Heart left ventricle (tissue), 16 donors: Measurements from ENCODE around the gene ASTL. TPM values are rescaled to one million over a fixed set of nuclear protein-coding genes. Genes with fewer than 3 reads are reported as not detected.

Source experiments
- ATAC-seq, 4 donors: fragments of 200-7000 bp; cut with Tn5 transposase; one replicate each; pipeline ENCODE4 v1.9.1; 2020 to 2022; ENCODE audit warnings: moderate library complexity in 4 of 4, mild to moderate bottlenecking in 3 of 4, moderate number of reproducible peaks in 1 of 4
- DNase-seq, 5 donors: peaks; one replicate each; pipeline ENCODE4 v3.0.0-alpha.2; 2020
- H3K27ac ChIP-seq, 12 donors: fragments of 200-600 bp; sonication (generic) in 4 of 12; one replicate each; pipeline versions ENCODE4 v1.5.0 to v1.8.0; 2016 to 2022; ENCODE audit warnings: mild to moderate bottlenecking in 2 of 12
- H3K27me3 ChIP-seq, 9 donors: fragments of 200-600 bp; sonication (generic) in 2 of 9; one replicate each; pipeline versions ENCODE4 v1.5.1 to v1.8.0; 2016 to 2022; ENCODE audit warnings: mild to moderate bottlenecking in 3 of 9
- H3K36me3 ChIP-seq, 9 donors: fragments of 200-600 bp; sonication (generic) in 2 of 9; one replicate each; pipeline versions ENCODE4 v1.5.0 to v1.8.0; 2018 to 2022; ENCODE audit warnings: mild to moderate bottlenecking in 2 of 9
- H3K4me1 ChIP-seq, 12 donors: fragments of 200-600 bp; sonication (generic) in 4 of 12; one replicate each; pipeline versions ENCODE4 v1.5.0 to v1.8.0; 2016 to 2022; ENCODE audit warnings: mild to moderate bottlenecking in 3 of 12
- H3K4me3 ChIP-seq, 12 donors: fragments of 200-600 bp; sonication (generic) in 4 of 12; one replicate each; pipeline versions ENCODE4 v1.5.0 to v1.8.0; 2017 to 2022; ENCODE audit warnings: mild to moderate bottlenecking in 9 of 12, moderate library complexity in 4 of 12
- H3K9me3 ChIP-seq, 12 donors: fragments of 200-600 bp; sonication (generic) in 4 of 12; one replicate each; pipeline versions ENCODE4 v1.5.0 to v1.8.0; 2016 to 2022; ENCODE audit warnings: mild to moderate bottlenecking in 1 of 12
- CTCF ChIP-seq, 12 donors: fragments of 200-600 bp; sonication (generic) in 4 of 12; IDR thresholded peaks; one replicate each; pipeline versions ENCODE4 v1.5.0 to v1.8.0; 2018 to 2022; ENCODE audit warnings: antibody characterized with exemption in 12 of 12, mild to moderate bottlenecking in 5 of 12
- POLR2A ChIP-seq, 2 donors: fragments of 450-650 bp; IDR thresholded peaks; one replicate each; pipeline ENCODE4 v1.6.1; 2017; ENCODE audit warnings: antibody characterized with exemption in 2 of 2, mild to moderate bottlenecking in 2 of 2, moderate library complexity in 2 of 2
- WGBS, 4 donors: extraction: QIAGEN DNeasy Blood & Tissue Kit in 2 of 4; methylation state at CpG; one replicate each; pipeline versions ENCODE4 v1.1.5 to v1.1.7; 2013 to 2018; 5-methylcytosine and 5-hydroxymethylcytosine counted together
- intact Hi-C, 10 donors: fragments of 100-400 bp; cut with DNase I; formaldehyde crosslinking; loops; one replicate each; pipeline versions ENCODE4 v1.11.1 to v1.14.2; 2022
- polyA plus RNA-seq, 2 donors: library from polyadenylated mRNA; stranded (reverse); fragments of 200-250 nt; gene quantifications; one replicate each; pipeline ENCODE4 v1.2.3, GENCODE V29; 2013
- total RNA-seq, 9 donors: library from RNA; depleted of rRNA in 2 of 9; stranded (reverse); fragments of >200 nt in 2 of 9; fragmentation: NEBNext Ultra II Directional in 3 of 9; extraction: Animal tissue kit (Norgen Biotek cat#: 25700) in 3 of 9; gene quantifications; one replicate each; pipeline versions ENCODE4 v1.1.0 to v1.2.4, GENCODE V29; 2016 to 2023
- donor health status: ischemic (EF 13 %, LVEDD 7.1; RV severe dilation, severe dysfunction).
- donor health status: healthy with polysubstance abuse.
- donor health status: DM: no; HTN: yes; CAD: no.
- donor health status: DM: no; HTN: no; CAD: no.
- donor health status: ischemic (EF 25% LVEDD 6.9; RV normal size, moderate dysfunction).
- donor health status: ischemic (EF 25% LVEDD 5.7; RV mildly dilated, moderate dysfunction).
- donor health status: healthy.
- donor health status: DM: yes; HTN: yes; CAD: no.
- donor health status: ischemic (EF 35%, LVEDD 5.7; RV mildly dilated, moderate dysfunction).
- donor health status: nonischemic (EF 11% LVEDD 7.7; RV severe dilation, severe dysfunction).
- donor health status: DM: yes; HTN: yes; CAD: no.
- donor health status: PGD.
- donor health status: ischemic (EF 29% LVEDD 5.4; RV normal size, mild dysfunction).
- donor health status: nonischemic (EF 23%, LVEDD 6.1; RV moderate dilation, normal function).

ASTL gene
- total and polyA plus RNA-seq, 11 donors, result 0.14 TPM; not detected in 10

DNA sequence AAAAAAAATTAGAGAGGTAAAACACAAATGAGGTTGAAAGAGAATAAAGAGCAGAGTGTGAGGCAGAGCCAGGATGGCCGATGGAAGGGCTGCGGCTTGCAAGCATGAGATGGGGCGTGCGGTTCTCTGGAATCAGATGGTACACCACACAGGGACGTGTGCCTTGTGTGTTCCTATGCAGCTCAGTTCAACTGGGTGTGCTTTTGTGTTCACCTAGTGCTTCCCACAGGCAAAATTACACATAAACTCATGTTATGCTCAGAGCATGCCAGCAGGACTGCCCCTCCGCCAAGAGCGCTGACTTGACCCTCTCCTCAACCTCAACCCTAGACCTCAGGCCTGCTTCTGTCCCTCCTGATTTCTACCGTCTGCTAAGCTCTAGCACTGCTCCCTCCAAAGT is 45.9 kb upstream of the ASTL start:
- ATAC-seq (peak in 1 of 4 donors; percentile 4), DNase-seq (no peak)
- peaks cover 0 to 29% (median 13%) of the 10 kb centered on the region in 12 donors for H3K4me1 ChIP-seq
- H3K4me3 ChIP-seq, result no peak overlapping the region
- peaks cover 0 to 57% (median 54%) of the 10 kb centered on the region in 9 donors for H3K36me3 ChIP-seq
- TF ChIP-seq POLR2A (IDR thresholded peaks at IDR 0.05), result no peak
- no peak for TF ChIP-seq CTCF (IDR thresholded peaks at IDR 0.05)
- no peaks in the 10 kb centered on the region for H3K27me3 ChIP-seq
- no peaks in the 10 kb centered on the region for H3K9me3 ChIP-seq
- 85 to 89% (median 86%) methylated on average over 8 of the region's 8 CpGs for WGBS, 4 donors
- intact Hi-C loops, result no loop called here
- peak overlapping the region in 1 of 12 donors; percentile 37 for H3K27ac ChIP-seq

DNA sequence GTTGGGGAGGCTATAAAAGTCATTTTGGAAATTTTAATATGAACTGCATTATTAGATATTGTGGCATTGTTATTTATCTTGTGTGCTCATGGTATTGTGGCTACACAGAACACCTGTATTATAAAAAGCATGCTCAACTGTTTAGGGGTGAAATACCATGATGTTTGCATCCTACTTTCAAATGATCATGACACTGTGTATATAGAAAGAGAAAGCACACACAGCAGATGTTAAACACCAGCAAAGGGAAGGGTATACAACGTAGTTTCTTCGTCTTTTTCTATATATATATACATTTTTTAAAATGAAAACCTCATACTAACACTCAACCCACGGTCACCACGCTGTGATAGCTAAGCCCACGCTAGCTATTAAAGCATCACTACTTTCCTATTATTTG is 43.2 kb upstream of the ASTL start:
- TF ChIP-seq CTCF (IDR thresholded peaks at IDR 0.05) (no peak), POLR2A (IDR thresholded peaks at IDR 0.05) (no peak)

DNA sequence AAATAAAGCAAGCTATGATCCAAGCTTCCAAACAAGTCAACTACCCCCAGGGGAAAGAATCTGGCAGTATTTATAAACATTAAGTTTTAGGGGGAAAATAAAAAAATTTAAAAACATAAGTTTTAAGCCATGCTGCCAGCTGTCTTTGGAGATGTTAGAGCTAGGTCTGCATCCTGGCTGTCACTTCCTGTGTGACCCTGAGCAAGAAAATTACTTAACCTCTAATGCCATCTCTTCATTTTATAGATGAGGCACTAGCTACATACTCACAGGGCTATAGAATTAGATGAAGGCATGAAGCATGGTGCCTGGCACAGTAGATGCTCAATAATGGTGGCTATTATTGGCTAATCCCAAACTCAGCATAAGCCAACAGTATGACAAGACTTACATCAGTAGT is 42.2 kb upstream of the ASTL start:
- H3K27me3 ChIP-seq, result no peaks in the 10 kb centered on the region
- no peak for DNase-seq
- ATAC-seq, result no peak
- H3K4me3 ChIP-seq, result no peak overlapping the region
- H3K9me3 ChIP-seq, result no peaks in the 10 kb centered on the region
- H3K27ac ChIP-seq, result no peak overlapping the region
- TF ChIP-seq CTCF (IDR thresholded peaks at IDR 0.05), result no peak
- TF ChIP-seq POLR2A (IDR thresholded peaks at IDR 0.05), result no peak
- intact Hi-C loops, result no loop called here
- peaks cover 0 to 23% (median 20%) of the 10 kb centered on the region in 9 donors for H3K36me3 ChIP-seq
- peaks cover 0 to 12% (median 4%) of the 10 kb centered on the region in 12 donors for H3K4me1 ChIP-seq

More for the DNA sequence above, 43.2 kb upstream of the ASTL start:
- Histone ChIP-seq H3K4me1 (peaks cover 0 to 20% (median 6%) of the 10 kb centered on the region in 12 donors), H3K36me3 (peaks cover 0 to 33% (median 30%) of the 10 kb centered on the region in 9 donors), H3K27ac (no peak overlapping the region), H3K4me3 (no peak overlapping the region), H3K27me3 (no peaks in the 10 kb centered on the region), H3K9me3 (no peaks in the 10 kb centered on the region)
- WGBS, 4 donors, result 84 to 86% (median 84%) methylated on average over 5 of the region's 5 CpGs
- intact Hi-C loops, result no loop called here
- ATAC-seq (no peak), DNase-seq (no peak)

- Histone ChIP-seq H3K27ac (no peak overlapping the region), H3K4me3 (no peak overlapping the region), H3K27me3 (no peaks in the 10 kb centered on the region), H3K4me1 (peaks cover 0 to 11% (median 2%) of the 10 kb centered on the region in 12 donors), H3K36me3 (peaks cover 0 to 17% (median 15%) of the 10 kb centered on the region in 9 donors), H3K9me3 (no peaks in the 10 kb centered on the region)
- intact Hi-C loops, result no loop called here
- TF ChIP-seq POLR2A (IDR thresholded peaks at IDR 0.05) (no peak), CTCF (IDR thresholded peaks at IDR 0.05) (no peak)
- 92 to 100% (median 100%) methylated on average over 1 of the region's 1 CpG for WGBS, 4 donors
- no peak for ATAC-seq
- DNase-seq, result no peak
These were observed 41.7 kb upstream of the ASTL start for GRCh38 chr2:96180002-96180401.
